Body of pancreas (tissue), 4 donors: Measurements from ENCODE around the gene ATRIP.
"Not testable (repeated sequence)": the region's sequence is repeated elsewhere in the genome, so short reads cannot be mapped to it uniquely, and the experiment has no call there.

Experiments used
- CTCF ChIP-seq, 7 experiments: fragments of 450-650 bp in 4 of 7; fragments of 200-600 bp in 3 of 7; sonication (generic) in 3 of 7; IDR thresholded peaks; one replicate each; pipeline ENCODE4 v1.5.1; 2016 to 2019; ENCODE audit warnings: antibody characterized with exemption in 7 of 7
- POLR2A ChIP-seq, 3 donors: fragments of 450-650 bp; IDR thresholded peaks; one replicate each; pipeline ENCODE4 v1.6.1; 2016; ENCODE audit warnings: antibody characterized with exemption in 3 of 3, mild to moderate bottlenecking in 2 of 3

- TF ChIP-seq CTCF, POLR2A (IDR thresholded peaks at IDR 0.05): not testable (repeated sequence)
These were observed 45.1 kb upstream of the ATRIP start for GRCh38 chr3:48401434-48401901.
